Muscle layer of duodenum (tissue), 2 donors: ENCODE results near the gene AFG1L.
"Not testable (repeated sequence)": the region's sequence is repeated elsewhere in the genome, so short reads cannot be mapped to it uniquely, and the experiment has no call there.

Experiments
- H3K27ac ChIP-seq: one replicate; pipeline ENCODE4 v1.7.0; 2013; ENCODE audit warnings: mild to moderate bottlenecking, low read length
- H3K27me3 ChIP-seq: one replicate; pipeline ENCODE4 v1.7.0; 2013; ENCODE audit warnings: low read depth, mild to moderate bottlenecking, control low read depth, low read length
- H3K36me3 ChIP-seq, 2 donors: one replicate each; pipeline ENCODE4 v1.7.0; 2013; ENCODE audit warnings: low read length in 2 of 2, control low read depth in 1 of 2, mild to moderate bottlenecking in 1 of 2; ENCODE audit not compliant: insufficient read depth in 2 of 2, control insufficient read depth in 1 of 2
- H3K4me1 ChIP-seq, 2 donors: one replicate each; pipeline ENCODE4 v1.7.0; 2013; ENCODE audit warnings: low read length in 2 of 2, mild to moderate bottlenecking in 2 of 2, control low read depth in 1 of 2, moderate library complexity in 1 of 2; ENCODE audit not compliant: insufficient read depth in 2 of 2, control insufficient read depth in 1 of 2
- H3K4me3 ChIP-seq, 2 donors: one replicate each; pipeline ENCODE4 v1.7.0; 2013; ENCODE audit warnings: low read length in 2 of 2, low read depth in 1 of 2, mild to moderate bottlenecking in 1 of 2
- H3K9me3 ChIP-seq, 2 donors: one replicate each; pipeline ENCODE4 v1.7.0; 2013; ENCODE audit warnings: low read length in 2 of 2, control low read depth in 1 of 2, mild to moderate bottlenecking in 1 of 2; ENCODE audit not compliant: control insufficient read depth in 1 of 2
- donor health status: healthy.

The AFG1L gene

GRCh38 chr6:108294727-108295625, at the start of gene AFG1L:
Gene AFG1L, plus strand, starts transcription at chr6:108295054. Its CDS starts 26 bp downstream, at chr6:108295080.
- H3K4me1 ChIP-seq = peaks cover 0 to 7% of the 10 kb centered on the region in 2 donors
- no peaks in the 10 kb centered on the region for H3K9me3 ChIP-seq
- no peaks in the 10 kb centered on the region for H3K36me3 ChIP-seq
- no peaks in the 10 kb centered on the region for H3K27me3 ChIP-seq
- H3K4me3 ChIP-seq = peak within 1 kb of the TSS; percentile 97 to 99
- H3K27ac ChIP-seq = peak within 1 kb of the TSS; percentile 99

- H3K4me3 ChIP-seq, H3K27ac ChIP-seq, H3K9me3 ChIP-seq, H3K27me3 ChIP-seq, H3K4me1 ChIP-seq: not testable (repeated sequence)
- H3K36me3 ChIP-seq = peaks cover 0 to 12% of the 10 kb centered on the region in 2 donors
Observed at GRCh38 chr6:108245095-108245494, 49.8 kb upstream of the AFG1L start.

GRCh38 chr6:108247965-108248536, 46.8 kb upstream of the AFG1L start:
- no peaks in the 10 kb centered on the region for H3K27me3 ChIP-seq
- no peak overlapping the region for H3K4me3 ChIP-seq
- no peak overlapping the region for H3K27ac ChIP-seq
- peaks cover 0 to 8% of the 10 kb centered on the region in 2 donors for H3K36me3 ChIP-seq
- H3K9me3 ChIP-seq = no peaks in the 10 kb centered on the region
- peaks cover 5 to 15% of the 10 kb centered on the region in 2 donors for H3K4me1 ChIP-seq

GRCh38 chr6:108250240-108250866, 44.5 kb upstream of the AFG1L start:
- Histone ChIP-seq H3K27ac (no peak overlapping the region), H3K4me3 (no peak overlapping the region), H3K4me1 (peaks cover 5 to 19% of the 10 kb centered on the region in 2 donors)

GRCh38 chr6:108251252-108251651, 43.6 kb upstream of the AFG1L start:
- H3K4me1 ChIP-seq = peaks cover 5 to 21% of the 10 kb centered on the region in 2 donors
- H3K27me3 ChIP-seq = no peaks in the 10 kb centered on the region
- H3K4me3 ChIP-seq = no peak overlapping the region
- peaks cover 0 to 4% of the 10 kb centered on the region in 2 donors for H3K36me3 ChIP-seq
- no peak overlapping the region for H3K27ac ChIP-seq
- H3K9me3 ChIP-seq = no peaks in the 10 kb centered on the region

More at GRCh38 chr6:108250240-108250866, 44.5 kb upstream of the AFG1L start:
- H3K9me3 ChIP-seq = no peaks in the 10 kb centered on the region
- H3K27me3 ChIP-seq = no peaks in the 10 kb centered on the region
- peaks cover 0 to 4% of the 10 kb centered on the region in 2 donors for H3K36me3 ChIP-seq

GRCh38 chr6:108252055-108252454, 42.8 kb upstream of the AFG1L start:
- Histone ChIP-seq H3K4me1 (peaks cover 5 to 25% of the 10 kb centered on the region in 2 donors), H3K27me3 (no peaks in the 10 kb centered on the region), H3K4me3 (no peak overlapping the region), H3K27ac (no peak overlapping the region), H3K9me3 (no peaks in the 10 kb centered on the region), H3K36me3 (peaks cover 0 to 4% of the 10 kb centered on the region in 2 donors)

GRCh38 chr6:108253241-108253640, 41.6 kb upstream of the AFG1L start:
- H3K4me3 ChIP-seq = no peak overlapping the region
- no peaks in the 10 kb centered on the region for H3K9me3 ChIP-seq
- peaks cover 0 to 4% of the 10 kb centered on the region in 2 donors for H3K36me3 ChIP-seq
- peaks cover 5 to 28% of the 10 kb centered on the region in 2 donors for H3K4me1 ChIP-seq
- H3K27me3 ChIP-seq = no peaks in the 10 kb centered on the region
- no peak overlapping the region for H3K27ac ChIP-seq

GRCh38 chr6:108254433-108255410, 40.1 kb upstream of the AFG1L start:
- Histone ChIP-seq H3K36me3 (peaks cover 0 to 4% of the 10 kb centered on the region in 2 donors), H3K27me3 (no peaks in the 10 kb centered on the region), H3K4me1 (peaks cover 5 to 41% of the 10 kb centered on the region in 2 donors), H3K9me3 (no peaks in the 10 kb centered on the region), H3K27ac (no peak overlapping the region), H3K4me3 (no peak overlapping the region)

GRCh38 chr6:108260126-108260808, 34.6 kb upstream of the AFG1L start:
- no peaks in the 10 kb centered on the region for H3K9me3 ChIP-seq
- H3K27ac ChIP-seq = peak overlapping the region; percentile 94
- H3K36me3 ChIP-seq = peaks cover 0 to 4% of the 10 kb centered on the region in 2 donors
- peaks cover 0 to 23% of the 10 kb centered on the region in 2 donors for H3K4me1 ChIP-seq
- no peaks in the 10 kb centered on the region for H3K27me3 ChIP-seq
- H3K4me3 ChIP-seq = peak overlapping the region; percentile 97 to 98
